Measurements from ENCODE around the gene PYCR2.
"Not testable (repeated sequence)": the region's sequence is repeated elsewhere in the genome, so short reads cannot be mapped to it uniquely, and the experiment has no call there.

PYCR2 gene

DNA sequence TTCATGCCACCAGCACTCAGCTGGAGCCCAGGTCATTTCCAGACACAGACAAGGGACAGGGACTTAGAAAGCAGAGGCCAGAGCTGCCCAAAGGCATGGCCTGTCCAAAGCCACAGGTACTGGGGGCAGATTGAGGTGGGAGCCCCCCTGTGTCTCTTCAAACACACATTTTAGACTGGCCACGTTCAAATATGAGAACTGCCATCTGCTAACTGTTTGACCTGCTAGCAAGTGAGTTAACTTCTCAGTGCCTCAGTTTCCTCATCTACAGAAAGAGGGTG lies 17.8 kb upstream of the PYCR2 start:
- DNase-seq: no peak

DNA sequence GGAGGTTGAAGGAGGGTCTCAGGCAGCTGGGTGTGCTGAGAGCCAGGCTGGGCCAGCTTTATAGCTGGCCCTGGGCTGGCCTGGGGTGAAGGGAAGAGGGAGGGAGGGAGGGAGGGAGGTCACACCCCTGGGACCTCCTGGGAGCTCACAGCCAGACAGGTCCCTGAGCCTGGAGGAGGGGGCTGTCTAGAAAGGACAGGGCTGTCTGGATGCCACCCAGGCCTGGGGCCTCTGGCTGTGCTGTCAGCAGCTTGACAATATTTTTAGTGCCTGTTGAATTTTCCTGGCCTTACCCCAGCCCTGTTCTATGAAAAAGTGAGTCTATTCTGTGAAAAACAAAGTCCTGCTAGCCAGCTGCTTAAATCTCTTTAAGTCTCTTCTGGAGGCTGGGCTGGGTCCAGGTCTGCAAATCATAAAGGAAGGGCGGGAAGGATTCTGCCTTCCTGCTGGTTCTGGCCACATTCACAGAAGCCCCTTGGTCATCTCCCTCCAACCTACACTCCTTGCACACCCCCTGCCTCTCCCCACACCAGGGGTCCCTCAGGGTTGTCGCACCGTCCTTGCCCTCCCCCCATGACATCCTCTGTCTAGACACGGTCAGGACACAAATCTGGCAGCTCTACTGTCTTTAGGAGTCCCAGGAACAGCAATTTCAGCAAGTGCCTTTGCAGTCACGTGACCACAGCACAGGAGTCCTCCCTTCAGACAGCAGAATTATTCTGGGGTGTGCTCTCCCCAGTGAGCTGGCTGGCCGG lies 17.3 kb upstream of the PYCR2 start, which contains the start of gene LEFTY2:
Gene LEFTY2 (minus strand): TSS at position 34 of the 755 bp plus-strand sequence. CDS start 80 bp downstream, outside the sequence.
- DNase-seq: no peak

DNA sequence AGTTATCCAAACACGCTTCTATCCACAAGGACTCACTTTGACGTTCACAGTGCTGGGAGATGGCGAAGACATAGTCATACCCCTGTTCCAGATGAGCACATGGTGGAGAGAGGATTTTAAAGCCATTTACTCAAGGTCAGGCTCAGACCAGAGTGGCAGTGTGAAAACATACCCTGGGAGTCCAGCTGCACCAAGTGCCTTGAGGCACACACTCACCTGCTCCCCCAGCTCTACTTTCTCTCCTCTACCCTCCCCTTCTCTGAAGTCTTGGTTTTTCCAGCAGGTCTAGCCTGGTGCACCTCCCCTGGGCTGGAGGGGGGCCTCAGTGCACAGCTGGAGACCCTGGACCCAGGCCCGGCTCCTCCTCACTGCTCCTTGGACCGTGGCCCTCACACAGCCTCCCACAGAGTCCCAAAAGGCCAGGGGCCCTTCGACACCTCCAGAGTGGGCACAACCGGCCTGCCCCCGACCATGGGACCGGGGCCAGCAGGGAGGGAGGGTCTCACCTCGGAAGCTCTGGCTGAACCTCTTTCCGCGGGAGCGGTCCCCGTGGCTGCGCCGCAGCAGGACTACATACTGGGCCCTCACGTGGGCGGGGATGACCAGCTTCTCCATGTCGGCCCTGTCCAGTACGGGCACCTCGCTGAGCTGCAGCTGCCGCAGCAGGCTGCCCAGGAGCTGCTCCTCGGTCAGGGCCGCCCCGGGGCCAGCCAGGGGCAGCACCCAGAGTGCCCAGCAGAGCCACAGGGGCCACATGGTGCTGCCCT lies 16.5 kb upstream of the PYCR2 start:
- DNase-seq: no peak

DNA sequence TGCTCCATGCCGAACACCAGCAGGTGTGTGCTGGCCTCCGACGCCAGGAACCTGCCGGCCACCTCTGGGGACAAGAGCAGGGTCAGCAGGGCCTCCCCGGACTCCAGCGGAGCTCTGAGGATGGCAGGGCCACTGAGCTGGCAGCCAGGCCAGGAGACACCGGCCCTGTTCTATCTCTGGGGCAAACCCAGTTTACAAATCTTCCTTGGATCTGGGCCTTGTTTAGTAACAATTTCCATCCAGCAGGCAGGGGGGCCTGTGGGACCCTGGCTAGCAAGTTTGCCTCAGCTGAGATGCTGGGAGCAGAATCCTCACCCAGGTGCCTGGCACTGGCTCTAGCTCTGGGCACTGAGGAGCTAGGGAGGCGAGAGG lies 15.9 kb upstream of the PYCR2 start:
- DNase-seq: not testable (repeated sequence)

DNA sequence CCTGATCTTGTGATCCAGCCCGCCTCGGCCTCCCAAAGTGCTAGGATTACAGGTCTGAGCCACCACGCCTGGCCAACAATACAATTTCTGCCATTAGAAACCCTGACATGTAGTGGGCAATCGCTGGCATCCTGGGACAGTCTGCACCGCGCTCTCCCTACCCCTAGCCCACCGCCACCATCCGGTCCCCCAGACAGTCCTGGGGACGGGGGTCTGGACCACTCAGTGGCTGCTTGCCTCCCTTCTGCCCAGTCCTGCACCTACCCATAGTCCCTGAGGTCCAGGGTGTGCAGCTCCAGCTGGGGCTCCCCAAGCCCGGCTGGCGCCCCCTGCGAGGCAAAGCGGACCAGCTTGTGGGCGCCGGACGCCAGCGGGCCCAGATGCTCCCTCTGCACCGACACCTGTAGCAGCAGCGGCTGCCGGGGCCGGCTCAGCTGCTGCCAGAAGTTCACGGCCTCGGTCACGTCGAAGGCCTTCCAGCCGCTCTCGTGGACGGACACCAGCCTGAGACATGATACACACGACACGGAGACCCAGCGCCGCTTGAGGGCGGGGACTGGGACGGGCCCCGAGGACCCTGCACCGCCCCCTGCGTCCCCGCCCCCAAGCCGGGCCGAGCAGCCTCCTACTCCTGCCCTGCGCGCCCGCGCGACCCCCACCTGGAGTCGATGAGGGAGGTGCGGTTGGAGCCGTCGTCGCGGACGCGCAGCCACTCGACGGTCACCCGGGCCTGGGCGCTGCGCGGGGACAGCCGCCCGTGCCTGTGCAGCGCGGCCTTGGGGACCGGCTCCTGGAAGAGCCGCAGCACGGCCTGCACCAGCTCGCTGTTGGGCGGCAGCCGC lies 15.3 kb upstream of the PYCR2 start:
- DNase-seq: not testable (repeated sequence)

DNA sequence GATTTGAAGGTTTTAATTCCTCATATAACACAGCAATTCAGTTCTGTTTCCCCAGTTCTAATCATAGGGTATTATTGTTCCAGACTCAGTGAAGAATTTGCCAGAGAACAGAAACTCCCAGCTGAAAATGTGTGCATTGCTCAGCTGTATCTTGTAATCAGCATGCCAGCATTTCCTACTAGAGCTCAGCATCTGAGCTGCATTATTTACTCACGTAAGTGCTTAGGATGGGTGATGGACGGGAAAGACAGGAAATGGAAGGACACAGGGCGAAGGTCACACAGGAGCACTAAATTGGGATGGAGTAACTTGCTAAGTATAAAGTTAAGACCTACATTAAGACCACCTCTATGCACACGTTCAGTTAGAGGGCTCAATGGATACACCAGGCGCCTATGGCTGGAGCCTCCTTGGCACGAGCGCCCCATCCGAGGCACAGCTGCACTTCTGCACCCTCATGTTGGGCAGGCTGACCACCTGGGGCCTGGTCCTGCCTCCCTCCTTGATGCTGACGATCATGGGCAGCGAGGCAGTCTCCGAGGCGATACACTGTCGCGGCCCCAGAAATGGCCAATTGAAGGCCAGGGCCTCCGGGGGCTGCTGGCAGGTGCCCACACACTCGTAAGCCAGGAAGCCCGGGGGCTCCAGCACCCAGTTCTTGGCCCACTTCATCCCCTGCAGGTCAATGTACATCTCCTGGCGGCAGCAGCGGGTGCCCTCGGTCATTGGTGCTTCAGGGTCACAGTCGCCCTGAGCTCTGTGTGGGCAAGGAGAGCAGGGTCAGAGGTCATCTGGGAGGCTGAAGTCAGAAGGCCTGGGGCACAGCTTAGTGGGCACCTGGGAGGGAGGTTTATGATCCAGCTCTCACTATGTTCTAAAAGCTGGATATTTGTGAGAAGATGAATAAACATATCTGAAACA lies 13.3 kb upstream of the PYCR2 start:
- no peak for DNase-seq

DNA sequence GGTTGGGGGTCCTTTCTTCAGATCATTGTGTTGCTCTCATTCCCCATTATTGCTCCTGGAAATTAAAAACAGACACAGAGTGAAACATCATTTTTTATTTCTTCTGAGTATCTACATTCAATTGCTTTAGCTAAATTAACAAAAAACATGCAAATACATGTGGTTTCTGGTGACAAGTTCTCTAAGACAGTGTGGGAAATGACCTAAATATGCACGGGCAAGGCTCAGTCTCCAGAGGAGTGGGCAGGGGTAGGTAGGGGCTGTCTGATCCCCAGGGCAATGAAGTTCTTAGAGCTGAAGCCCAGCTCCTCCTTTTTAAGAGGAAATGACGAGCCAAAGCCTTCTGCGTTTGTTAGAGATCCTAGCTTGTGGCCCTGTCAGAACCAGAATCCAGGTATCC lies 12.5 kb upstream of the PYCR2 start:
- no peak for DNase-seq

DNA sequence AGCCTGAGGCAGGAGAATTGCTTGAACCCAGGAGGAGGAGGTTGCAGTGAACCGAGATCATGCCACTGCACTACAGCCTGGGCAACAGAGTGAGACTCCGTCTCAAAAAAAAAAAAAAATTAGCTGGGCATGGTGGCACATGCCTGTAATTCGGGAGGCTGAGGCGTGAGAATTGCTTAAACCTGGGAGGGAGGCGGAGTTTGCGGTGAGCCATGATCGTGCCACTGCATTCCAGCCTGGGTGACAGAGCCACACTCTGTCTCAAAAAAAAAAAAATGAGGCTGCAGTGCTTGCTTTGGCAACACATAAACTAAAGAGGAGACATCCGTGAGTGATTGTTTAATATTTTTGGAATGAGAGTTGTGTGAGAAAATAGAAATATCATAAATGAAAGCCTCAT lies 12.0 kb upstream of the PYCR2 start:
- not testable (repeated sequence) for DNase-seq

DNA sequence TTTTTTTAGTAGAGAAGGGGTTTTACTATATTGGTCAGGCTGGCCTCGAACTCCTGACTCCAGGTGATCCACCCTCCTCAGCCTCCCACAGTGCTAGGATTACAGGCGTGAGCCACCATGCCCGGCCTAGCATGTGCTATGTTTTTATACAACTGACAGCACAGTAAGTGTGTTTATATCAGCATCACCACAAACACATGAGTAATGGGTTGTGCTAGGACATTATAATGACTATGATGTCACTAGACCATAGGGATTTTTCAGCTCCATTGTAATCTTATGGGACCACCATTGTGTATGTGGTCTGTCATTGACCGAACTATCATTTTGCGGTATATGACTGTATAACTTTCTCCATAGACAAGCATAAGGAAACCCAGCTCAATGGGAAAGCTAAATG lies 10.7 kb upstream of the PYCR2 start:
- DNase-seq: no peak

DNA sequence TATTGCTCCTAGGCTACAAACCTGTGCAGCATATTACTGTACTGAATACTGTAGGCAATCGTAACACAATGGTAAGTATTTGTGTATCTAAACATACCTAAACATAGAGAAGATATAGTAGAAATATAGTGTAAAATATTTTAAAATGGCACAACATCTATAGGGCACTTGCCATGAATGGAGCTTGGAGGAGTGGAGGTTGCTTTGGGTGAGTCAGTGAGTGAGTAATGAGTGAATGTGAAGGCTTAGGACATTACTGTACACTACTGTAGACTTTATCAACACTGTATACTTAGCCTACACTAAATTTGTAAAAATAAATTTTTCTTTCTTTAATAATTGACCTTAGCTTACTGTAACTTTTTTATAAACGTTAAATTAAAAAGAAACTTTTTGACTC lies 9.0 kb upstream of the PYCR2 start:
- no peak for DNase-seq

DNA sequence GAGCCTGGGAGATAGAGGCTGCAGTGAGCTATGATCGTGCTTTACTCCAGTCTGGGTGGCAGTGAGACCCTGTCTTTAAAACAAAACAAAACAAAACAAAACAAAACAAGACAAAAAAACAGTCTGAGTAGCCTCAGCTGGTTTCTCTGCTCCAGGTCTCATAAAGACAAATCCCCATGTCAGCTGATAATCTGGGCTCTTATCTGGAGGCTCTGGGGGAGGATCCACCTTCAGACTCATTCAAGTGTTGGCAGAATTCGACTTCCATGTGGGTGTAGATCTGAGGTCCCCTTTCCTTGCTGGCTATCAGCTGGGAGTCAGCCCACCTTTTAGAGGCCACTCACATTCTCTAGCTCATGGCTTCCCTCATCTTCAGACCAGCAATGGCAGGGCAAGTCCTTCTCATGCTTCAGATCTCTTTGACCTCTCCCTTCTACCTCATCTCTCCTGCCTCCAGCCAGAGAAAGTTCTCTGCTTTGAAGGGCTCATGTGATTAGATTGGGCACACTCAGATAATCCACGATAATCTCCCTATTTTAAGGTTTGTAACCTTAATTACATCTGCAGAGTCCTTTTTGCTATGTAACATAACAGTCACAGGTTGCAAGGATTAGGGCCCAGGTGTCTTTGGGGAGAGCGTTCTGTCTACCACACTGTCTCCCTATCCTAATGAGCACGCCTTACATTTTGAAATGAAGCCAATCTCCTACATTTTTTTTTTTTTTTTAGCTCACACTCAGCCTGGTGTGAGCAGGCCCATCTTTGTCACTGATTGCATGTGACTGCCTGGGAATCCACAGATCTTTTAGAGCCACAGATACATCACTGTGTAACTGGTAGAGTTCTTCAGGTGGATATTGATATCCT lies 7.5 kb upstream of the PYCR2 start:
- no peak for DNase-seq

DNA sequence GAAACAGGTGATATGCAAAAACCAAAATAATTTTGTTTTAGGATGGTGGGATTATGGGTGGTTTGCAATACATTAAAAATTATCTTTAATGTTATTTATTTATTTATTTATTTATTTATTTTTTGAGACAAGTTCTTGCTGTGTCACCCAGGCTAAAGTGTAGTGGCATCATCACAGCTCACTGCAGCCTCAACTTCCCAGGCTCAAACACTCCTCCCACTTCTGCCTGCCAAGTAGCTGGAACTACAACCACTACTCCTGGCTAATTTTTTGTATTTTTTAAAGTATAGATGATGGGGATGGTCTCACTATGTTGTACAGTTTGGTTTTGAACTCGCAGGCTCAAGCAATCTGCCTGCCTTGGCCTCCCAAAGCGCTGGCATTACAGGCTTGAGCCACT lies 6.5 kb upstream of the PYCR2 start:
- no peak for DNase-seq

DNA sequence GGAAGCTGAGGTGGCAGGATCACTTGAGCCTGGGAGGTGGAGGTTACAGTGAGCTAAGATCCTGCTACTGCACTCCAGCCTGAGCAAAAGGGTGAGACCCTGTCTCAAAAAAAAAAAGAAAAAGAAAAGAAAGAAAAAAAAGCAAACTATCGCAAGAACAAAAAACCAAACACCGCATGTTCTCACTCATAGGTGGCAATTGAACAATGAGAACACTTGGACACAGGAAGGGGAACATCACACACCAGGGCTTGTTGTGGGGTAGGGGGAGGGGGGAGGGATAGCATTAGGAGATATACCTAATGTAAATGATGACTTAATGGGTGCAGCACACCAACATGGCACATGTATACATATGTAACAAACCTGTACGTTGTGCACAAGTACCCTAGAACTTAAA lies 5.4 kb upstream of the PYCR2 start:
- not testable (repeated sequence) for DNase-seq

DNA sequence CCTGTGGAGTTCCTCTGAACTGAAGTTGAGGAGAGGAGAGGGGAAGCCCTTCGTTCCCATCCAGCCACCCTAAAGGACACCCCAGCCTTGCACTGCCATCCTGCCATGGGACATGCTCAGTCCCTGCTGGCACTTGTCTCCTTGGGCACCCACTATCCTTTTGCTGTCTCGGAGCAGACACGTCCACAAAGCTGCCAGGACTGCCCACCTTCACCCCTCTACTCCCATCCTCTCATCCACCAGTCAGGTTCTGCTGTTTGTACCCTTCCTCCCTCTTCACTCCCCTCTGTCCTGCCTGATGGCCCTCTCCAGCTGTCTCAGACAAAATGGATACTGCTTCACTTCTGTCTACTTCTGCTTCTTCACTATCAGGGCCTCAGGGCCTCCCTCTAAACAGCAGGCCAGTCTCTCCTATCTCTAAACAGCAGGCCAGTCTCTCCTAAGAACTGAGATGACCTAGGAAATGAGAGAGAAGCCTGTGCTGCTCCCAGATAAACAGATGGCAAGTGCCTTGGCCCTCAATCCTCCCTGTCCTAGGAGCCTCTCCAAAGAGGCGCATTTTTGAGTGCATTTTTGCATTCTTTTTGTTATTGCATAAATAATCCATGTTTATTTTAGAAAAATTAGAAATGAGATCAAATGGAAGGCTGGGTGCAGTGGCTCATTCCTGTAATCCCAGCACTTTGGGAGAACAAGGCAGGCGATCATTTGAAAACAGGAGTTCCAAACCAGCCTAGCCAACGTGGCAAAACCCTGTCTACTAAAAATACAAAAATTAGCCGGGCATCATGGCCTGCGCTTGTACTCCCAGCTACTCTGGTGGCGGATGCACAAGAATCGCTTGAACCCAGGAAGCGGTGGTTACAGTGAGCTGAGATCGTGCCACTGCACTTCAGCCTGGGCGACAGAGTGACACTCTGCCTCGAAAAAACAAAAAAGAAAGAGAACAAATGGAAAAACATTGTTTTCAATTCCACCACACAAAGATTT lies 4.4 kb upstream of the PYCR2 start:
- no peak for DNase-seq

DNA sequence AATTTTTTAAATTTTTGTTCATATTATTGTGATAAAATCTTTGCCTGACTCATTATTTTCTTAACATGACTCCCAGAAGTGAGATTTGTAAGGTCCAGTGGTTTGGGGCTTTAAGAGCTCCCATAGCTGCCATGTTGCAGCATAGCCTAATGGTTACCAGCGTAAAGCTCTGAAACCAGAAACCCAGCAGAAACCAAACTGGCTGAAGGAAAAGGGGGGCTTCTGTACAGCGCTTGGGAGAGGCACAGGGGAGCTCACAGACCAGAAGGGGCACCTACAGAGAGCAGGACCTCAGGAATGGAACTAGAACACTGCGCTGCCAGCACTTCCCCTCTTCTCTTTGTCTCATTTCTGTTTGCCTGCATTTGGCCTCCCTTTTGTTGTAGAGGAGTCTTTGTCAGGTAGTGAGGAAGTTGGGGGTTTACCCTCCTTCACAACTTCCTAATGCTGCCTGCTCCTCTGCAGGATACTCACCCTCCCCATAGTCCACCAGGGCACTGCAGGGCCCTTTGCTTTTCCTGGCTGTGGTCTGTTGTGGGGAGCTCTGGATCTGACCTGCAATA lies 2.6 kb upstream of the PYCR2 start:
- DNase-seq: no peak

DNA sequence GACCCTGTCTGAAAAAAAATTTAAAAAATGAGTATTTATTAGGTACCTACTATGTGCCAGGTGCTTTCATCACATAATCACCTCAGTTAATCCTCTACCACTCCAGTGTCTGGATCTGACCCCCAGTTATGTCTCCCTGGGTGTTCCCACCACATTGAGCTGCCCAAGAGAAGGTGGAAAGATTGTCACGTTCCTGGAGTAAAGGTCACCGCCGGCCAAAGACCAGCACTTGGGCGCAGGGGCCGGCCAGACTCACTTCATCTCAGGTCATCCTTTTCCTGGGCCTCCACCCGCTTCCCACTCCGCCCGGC lies 714 bp downstream of the PYCR2 start:
- no peak for DNase-seq

DNA sequence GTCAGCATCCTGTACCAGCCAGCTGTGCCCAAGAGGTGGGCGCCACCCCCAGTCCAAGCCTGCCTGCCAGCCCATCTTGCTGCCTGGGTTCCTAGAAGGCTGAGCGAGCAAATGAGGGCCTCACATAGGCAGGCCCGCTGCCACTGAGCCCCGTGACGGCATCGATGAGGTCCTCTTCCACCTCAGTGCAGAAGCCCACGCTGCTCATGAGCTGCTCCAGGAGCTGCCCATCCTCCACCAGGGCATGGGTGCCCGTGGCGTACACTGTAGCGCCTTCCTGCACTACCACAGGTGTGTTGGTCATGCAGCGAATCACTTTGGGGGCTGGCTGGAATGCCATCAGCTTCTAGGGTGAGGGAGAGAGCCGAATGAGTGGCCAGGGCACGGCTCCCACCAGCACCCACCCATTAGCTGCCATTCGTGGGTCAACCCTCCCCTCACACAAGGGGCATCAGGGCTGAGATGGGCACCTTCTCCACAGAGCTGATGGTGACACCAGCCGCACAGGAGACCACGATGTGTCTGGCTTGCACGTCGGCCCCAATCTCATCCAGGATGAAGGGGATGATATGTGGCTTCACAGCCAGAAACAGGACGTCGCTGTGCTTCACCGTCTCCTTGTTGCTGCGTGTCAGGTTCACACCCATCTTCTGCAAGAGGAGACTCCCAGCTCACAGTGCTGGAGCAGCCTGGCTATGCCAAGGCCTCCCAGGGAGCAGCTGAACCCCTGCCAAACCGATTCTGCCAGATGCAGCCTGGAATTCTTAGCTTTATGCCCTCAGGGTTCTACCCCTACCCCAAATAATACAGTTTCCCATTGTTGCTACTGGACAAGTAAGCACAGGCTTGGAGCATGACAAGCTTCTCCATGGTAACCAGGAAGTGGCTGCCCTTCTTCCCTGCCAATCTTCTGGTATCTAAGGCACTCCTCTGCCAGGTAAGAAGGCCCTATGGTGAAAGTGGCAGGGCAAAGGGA lies 2.0 kb downstream of the PYCR2 start:
- no peak for DNase-seq

DNA sequence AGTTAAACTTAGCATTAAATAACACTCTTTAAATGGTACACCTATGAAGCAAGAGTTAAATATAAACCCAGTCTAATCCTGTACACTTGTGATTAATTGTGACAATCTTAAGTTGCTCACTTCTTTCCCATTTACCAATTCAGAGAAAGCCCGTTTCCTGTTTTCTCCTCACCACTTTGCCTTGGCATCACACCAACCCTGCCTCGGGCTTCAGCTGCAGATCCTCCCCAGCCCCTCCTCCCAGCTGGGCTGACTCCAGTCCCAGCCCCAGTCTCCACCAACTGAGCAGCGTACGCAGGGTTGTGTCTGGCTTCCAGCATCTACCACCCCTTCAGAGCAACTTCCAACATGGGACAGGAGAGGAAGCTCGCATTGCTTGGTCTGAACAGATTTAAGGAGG lies 4.1 kb downstream of the PYCR2 start:
- DNase-seq: no peak

DNA sequence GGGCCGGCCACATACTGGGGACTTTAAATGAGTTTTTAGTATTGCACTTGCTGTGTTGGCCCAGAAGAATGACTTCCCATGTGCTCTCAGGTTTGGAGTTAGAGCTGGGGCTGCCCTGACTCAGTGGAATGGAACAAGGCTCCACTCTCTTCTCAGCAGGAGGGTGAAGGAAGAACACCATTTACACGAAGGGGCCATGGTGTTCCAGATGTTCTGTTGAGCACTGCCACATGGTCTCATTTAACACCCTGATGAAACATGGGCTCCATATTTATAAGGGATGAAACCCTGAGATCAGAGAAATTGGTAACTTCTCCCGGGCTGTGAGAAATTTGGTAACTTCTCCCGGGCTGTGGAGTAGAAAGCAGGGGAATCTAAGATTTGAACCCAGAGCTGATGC lies 5.8 kb downstream of the PYCR2 start:
- DNase-seq: no peak
